HG02943 (cell line): ENCODE results near the gene GPRASP3.

Source experiments
- ATAC-seq: cut with Tn5 transposase; IDR thresholded peaks from one replicate; pipeline ENCODE4 v1.9.1; 2021; ENCODE audit warnings: mild to moderate bottlenecking, low read depth, moderate library complexity; ENCODE audit not compliant: unreplicated experiment

GPRASP3 gene

DNA sequence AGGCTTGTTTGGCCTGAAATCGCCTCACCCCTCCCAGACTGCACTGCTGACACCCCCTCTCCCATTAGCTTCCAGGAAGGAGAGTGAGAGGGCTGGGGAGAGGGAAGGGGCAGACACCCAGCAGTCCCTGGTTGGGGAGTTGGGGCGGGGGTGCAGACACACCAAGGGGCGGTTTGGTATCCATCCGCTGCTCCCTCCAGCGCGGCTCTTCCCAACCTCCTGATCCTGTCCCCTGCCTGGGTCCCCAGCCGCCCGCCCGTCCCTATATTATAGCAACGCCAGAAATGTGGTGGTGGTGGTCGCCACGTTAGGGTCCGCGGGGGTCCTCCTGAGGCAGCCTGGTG is 24.9 kb downstream of the GPRASP3 start:
- ATAC-seq, result no peak

DNA sequence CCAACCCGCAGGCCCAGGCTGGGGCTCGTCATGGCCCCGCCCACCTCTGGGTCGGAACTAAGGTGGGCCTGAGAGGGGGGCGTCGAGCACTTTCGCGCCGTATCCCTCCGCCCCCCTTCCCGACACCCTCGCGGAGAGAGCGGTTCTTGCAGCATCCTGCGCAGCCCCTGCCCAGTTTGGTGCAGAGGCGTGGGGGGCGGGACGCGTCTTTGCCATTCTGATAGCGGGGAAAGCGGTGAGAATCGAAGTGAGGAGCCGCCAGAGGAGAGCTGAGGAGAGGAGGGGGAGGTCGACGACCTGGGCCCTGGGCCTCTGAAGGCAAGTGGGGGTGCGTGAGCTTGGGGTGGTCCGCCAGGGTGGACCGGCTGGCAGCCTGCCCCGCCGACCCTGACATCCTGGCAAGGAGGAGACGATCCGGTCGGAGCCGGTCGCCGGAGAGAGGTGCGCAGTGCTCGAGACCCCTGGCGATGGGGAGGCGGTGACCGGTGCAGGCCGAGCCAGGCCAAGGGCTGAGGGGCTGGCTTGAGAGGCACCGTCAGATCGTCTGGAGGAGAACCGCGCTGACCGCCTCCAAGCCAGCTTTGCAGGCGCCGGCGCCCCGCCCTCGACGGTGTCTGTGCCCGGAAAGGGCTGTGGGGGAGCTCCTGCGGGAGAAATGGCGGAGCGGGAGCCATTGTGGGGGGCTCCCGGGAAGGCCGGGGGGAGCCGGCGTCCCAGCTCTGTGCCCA is 25.5 kb downstream of the GPRASP3 start:
- no peak for ATAC-seq

DNA sequence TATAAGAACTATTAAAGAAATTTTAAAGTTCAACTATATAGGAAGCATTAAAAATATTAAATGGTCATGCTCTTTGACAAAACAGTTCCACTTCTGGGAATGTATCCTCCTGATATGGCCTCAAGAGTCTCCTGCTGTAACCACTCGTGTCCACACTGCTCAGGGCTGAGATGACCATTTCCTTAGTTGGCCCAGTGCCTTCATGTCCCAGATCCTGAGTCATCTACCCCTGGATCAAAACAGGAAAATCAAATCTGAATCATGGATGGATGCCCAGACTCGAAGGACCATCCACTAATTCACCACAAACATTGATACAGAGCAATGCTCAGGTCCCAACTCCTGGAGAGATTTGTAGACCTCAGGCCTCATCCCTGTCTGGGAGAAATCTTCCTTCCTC is 44.7 kb downstream of the GPRASP3 start:
- ATAC-seq, result no peak

DNA sequence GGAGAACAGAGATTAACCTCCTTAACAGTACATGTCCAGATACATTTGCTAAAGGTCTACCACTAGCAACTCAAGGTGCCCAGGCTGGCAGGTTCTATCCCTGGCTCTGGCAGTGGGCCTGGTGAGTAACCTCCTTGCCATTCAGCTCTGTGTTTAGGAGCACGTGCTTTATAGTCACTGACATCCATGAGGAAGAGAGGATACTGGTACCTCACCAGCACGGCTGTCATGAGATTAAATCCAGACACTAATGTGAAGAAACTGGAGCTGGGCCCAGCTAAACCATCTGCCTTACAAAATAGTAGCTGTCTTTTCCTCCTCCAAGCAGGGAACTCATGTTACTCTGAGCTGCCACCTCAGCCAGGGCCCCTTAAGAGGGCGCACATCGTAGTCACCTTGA is 45.3 kb downstream of the GPRASP3 start:
- no peak for ATAC-seq

DNA sequence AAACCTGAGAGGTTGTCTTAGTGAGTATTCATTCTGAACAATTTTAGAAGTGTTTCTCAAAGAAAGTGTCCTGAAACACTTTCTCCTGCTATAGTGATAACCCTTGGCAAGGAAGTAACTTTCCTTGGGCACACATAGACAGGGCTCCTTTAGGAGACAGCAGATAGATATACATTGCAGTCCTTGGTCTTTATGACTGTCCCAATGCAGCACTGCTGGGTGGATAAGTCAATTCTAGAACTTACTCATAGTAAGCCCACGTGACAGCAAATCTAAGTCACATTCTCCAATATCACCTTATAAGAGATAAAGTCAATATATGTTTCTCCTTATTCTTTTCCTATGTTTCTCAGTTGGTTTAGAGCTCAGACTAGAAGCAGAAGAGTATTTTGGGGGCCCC is 46.7 kb downstream of the GPRASP3 start:
- ATAC-seq, result no peak

DNA sequence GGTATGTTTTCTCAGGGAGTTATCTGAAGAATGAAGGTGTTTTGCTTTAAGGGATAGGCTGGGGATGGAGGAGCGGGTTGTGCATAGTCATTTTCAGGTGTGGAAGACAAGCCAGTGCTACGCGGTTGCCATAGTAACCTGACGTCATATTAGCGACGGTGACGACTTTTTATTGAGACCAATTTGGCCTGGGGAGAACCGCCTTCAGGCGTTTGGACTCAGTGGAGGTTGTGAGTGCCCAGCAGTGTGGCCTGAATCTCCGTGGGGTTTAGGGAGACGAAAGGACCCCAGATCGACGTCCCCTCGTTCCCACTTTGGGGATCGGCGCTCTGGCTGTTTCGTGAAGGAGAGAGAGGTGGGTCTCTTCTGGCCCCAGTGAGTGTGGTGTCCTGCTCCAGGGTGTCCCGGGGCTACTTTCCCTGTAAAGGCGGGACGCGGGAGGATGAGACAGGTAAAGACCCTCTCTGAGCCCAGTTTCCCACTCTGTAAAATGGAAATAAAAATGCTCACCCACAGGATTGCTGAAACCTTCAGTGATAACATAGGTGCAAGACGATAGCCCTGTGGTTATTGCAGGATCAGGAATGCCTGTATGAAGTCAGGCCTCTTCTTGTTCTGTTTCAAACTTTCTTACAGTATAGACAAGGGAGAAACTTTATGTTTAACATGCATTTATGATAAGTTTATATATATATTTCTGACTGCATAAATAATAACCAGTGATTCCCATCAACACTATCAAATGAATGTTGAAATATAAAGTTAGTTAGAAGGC is 48.6 kb downstream of the GPRASP3 start:
- peak; percentile 95 for ATAC-seq
